SK-N-DZ (cell line): ENCODE measurements around the gene DENND5B.
"Not testable (repeated sequence)": the region's sequence is repeated elsewhere in the genome, so short reads cannot be mapped to it uniquely, and the experiment has no call there.

Experiments used
- DNase-seq: peaks from one replicate; pipeline ENCODE4 v3.0.0-alpha.2; 2015; ENCODE audit warnings: low spot score

The DENND5B gene

DNA sequence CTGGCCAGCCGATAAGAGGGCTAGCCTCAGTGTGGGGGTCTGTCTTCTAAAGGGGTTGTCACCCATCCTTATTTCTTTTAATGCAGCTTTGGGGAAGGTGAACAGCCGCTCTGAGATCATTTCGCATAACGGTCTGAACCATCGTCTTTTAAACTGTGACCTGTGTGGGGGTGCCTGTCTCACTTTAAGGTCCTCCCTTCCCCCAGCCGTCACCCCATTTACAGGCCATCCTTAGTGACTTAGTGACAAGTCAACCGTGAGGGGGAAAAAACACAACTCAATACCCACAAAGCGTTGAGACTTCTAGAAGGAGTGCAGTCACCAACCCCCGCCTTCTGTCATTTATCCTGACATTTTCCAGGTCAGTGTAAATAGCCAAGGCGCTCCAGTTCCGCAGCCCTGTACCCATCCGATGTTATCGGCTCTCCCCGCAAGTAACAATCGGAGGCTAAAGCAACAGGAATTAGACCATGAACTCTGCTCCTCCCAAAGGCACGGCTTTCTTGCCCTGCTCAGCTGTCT, 505 bp upstream of the DENND5B start:
- peak; percentile 96 for DNase-seq

DNA sequence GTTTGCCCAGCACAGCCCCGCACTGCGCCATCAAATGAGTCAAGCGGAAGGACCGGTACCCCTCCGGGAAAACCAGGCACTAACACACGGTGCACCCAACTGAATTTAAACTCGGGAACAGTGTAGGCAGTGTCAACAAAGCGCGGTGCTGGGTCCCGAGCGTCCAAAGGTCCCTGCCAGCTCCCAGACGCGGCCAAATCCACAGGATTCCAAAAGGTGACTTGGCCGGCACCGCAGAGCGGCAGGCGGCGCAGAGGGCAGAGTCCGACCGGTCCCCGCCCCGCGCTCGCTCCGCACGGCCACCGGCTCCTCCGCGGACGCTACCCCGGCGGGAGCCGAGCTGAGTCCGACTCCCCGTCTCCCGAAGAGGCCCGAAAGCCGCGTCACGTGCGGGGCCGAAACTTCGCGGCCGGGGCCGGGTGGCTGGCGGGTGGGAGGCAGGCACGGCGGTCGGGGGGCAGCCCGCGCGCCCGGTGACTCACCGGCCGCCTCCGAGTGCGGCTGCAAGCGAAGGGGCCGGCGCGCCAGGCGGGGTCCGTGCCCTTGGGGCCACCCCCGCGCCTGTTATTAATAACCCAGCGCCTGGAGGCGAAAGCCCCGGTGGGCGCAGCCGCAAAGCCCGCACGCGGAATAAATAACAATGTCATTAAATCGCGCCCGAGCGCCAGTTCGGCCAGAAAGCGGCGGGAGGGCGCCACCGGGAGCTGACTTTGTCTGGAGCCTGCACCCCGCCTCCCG, 863 bp downstream of the DENND5B start:
- peak; percentile 52 for DNase-seq

DNA sequence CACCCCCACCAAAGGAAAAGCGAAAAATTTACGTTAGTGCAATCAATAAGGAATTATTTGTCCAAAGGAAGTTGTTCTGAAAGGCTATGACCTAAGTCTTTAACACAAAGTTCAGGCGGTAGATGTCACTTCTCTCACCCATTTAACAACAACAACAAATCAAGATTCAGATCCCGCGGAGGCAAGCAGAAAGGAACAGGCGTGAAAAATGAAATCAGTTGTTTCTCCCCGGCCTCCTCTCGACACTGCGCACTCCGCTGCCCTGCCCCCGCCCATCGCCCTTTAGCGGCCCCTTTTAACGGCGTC, 1.4 kb downstream of the DENND5B start:
- no peak for DNase-seq

DNA sequence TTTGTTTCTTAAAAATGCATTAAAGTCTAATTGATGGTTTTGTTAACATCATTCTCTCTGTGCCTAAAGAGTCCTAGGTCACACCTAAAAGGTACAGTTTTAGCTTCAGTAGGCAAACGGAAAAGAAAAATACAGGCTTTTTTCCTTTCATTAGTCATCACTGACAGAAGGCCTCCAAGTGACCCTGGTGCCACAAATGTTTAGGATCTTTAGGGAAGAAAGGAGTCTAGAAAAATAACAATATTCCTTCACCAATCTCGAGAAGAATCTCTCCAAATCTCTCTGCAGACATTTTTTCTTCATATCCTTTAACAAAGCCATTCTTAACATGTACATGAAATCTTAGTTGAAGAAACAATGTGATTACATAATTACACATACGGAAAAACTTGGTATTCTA, 2.0 kb downstream of the DENND5B start:
- DNase-seq: no peak

DNA sequence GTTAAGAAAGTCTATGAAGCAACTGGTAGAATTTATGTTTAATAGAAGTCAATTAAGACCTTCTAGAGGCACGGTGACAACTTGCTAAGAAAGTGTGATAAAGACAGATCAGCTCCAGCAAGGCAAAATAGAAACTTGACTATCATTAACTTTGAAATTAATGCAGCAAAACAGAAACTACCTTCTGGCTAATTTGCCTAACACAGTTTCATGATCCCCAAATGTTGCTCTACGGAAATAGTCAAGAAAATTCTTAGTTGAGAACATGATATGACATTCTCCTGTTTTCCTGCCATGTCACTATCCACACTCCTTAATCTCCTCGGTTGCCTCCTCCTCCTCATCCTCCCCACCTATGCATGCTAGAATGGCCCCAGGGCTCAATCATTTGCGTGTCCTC, 4.2 kb downstream of the DENND5B start:
- no peak for DNase-seq

DNA sequence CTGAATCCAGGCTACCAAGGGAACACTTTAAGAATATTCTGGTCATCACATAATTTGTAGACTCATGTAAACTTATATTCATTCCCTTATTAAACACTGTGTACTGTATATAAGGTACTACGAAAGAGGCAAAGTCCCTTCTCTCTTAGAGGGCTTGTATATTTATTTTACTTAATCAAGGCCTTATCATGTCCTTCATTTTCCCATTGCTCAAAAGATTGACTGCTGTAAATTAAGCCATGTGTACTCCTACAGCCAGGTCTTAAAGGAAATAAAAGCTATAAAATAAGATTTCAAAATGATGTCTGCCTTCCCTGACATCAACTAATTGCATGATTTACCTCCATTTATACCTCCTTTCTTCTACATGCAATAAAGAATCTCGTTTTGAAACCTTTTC, 5.0 kb downstream of the DENND5B start:
- DNase-seq: no peak

DNA sequence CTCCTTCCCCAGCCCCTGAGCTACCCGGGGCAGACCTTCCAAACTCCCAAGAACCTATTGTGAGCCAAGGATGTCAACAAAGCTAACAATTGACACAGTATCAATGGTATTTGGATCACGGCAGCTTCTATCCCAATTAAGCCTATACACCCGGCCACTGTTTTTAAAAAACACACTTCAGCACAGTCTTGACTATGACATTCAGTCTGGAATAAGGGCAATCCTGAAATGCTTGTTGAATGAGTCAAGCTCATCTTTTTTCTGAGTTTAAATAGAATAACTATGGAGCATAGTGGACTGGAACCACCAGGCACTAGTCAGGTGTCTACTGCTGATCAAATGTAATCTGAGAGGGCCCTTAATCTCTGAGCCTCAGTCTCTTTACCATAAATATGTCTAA, 5.7 kb downstream of the DENND5B start:
- no peak for DNase-seq

DNA sequence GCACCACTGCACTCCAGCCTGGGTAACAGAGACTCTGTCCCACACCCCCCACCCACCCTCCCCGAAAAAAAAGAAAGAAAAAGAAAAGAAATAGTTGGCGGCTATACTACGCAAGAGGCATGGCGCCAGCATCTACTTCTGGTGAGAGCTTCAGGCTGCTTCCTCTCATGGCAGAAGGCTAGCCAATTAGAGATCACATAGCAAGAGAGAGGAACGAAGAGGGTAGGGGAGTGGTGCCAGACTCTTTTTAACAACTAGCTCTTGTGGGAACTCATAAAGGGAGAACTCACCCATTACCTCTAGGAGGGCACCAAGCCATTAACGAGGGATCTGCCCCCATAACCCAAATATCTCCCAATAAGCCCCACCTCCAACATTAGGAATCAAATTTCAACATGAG, 6.2 kb downstream of the DENND5B start:
- no peak for DNase-seq

DNA sequence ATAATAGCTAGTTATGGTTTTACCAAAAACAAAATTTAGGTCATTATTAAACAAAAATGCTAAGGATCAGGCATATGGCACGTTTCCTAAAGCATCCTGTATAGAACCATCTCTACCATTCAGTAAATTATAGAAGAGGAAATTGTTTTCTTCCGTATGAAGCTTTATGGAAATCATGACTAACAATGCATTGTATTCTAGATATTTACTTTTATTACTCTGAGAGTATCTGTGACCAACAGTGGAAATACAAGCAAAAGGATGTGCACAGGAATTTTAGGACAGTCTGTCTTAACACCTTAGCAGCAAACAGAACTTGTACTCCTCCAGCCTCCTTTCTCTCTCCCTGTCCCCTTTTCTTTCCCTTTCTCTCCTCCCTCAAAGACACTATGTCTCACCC, 7.1 kb downstream of the DENND5B start:
- no peak for DNase-seq

DNA sequence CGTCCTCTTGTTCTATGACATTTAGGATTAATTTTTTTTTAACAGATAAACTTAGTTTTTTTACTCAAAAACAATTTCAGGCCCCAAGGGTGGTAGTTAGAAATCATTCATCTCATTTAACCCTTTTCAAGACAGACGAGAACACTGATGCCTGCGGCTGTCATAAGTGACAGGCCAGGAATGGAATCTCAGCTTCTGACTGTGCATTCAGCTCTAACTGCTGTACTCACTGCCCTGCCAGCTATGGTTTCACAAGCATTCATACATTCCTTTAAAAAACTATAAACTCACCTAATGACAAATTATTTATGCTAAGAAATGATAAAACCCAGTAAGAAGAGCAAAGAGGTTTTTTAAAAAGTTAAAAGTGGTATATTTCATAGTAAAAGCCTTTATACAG, 8.8 kb downstream of the DENND5B start:
- no peak for DNase-seq

DNA sequence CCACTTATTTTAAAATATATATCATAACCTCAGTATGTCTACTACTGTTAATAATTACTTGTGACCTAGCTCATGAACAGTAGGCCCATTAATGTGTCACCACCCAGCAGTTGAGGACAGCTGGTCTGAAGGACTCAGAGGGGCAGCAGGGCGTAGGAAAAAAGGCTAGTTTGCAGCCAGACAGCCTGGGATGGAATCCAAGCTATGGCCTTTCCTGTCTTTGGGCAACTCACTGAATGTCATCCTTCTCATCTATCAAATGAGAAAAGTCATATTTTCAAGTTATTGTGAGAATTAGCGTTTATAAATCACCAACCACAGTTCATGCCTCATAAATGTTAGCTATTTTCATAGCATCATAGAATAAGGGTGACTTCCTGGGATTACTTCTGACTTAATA, 12.3 kb downstream of the DENND5B start:
- DNase-seq: no peak

DNA sequence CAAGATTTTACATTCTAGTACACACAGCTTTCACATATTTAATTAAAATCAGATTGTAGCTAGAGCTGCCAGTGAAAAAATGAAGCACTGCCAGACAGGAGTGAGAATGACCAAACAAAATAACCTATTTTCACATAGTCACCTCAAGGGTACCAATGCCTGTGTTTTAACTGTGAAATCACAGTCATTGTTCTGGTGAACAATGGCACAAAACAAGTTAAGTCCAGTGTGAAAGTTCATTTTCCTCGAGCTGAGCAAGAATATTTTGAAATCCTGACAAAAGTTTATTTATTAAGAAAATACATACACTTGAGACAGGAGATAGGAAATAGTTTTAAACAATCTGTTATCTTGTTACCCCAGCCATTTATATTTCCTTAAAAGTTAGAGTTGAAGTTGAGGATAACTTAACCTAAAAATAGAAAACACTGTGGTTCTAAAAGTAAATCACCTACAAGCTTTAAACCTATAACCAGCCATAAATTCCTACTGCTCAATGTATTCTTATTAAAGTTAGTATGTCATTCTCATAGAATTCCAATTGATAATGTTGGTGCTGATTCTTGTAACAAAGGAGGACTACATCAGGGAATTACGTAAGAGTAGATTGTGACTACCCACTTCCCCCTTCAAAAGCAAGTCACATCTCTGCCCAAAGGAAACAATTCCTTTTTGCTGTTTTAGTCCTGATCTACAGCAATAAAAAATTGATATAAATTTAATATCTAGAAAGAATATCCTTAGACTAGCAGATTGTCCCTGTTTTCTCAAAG, 15.9 kb downstream of the DENND5B start:
- DNase-seq: no peak

DNA sequence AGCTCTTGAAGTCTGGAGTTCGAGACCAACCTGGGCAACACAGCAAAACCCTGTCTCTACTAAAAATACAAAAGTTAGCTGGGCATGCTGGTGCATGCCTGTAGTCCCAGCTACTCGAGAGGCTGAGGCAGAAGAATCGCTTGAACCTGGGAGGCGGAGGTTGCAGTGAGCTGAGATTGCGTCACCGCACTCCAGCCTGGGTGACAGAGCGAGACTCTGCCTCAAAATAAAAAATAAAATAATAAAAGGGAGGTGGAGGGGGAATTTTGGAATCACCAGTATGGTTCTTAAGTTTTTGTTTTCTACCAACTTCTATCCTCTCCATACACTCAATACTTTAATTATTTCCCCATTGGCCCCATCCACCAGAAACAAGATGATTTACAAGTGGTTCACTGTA, 16.6 kb downstream of the DENND5B start:
- not testable (repeated sequence) for DNase-seq

DNA sequence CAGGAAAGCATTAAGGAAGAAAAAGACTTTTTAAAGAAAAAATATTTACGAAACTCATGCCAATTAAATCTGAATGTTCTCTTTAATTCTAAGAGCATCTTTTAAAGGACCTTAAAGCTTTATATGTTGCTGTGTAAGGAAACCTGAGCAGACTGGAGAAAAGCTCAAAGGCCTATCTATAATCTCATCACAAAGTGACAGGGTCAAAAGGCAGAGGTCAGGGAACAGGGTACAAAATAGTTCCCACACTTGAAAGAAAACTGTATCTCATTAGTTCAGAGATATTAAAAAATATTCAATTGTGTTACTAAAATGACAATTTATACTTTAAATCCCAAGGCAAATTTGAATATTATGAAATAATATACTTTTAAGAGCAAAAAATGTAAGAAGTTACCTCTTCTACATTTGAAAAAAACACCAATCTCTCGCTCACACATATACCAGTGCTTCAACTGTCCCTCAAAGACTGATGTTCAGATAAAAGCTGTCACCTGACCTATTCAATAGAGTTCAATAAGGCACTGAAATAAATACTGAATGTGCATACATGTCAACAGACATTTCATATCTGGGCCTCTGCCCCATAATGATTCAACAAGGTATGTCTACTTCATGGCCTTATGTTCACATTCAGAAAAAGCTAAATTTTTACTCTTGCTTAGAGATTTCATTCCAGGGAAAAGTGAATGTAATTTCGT, 17.9 kb downstream of the DENND5B start:
- DNase-seq: no peak

DNA sequence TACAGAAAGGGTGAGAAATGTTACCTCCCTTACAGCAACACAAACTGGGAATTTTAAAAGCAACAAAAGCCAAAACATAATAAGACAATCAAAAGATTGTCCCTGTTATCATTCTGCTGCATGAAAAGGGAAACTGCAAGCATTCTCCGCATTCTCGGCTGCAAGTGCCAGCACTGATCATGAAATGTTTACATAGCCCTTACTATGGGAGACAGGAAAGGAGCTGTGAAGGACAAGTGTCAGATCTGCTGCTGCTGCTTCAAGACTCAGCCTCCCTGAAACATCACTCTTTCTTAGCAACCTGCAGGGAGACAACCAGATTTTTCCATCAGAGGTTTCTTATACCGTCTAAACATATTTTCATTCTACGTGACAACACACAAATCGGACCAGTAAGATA, 20.1 kb downstream of the DENND5B start:
- no peak for DNase-seq

DNA sequence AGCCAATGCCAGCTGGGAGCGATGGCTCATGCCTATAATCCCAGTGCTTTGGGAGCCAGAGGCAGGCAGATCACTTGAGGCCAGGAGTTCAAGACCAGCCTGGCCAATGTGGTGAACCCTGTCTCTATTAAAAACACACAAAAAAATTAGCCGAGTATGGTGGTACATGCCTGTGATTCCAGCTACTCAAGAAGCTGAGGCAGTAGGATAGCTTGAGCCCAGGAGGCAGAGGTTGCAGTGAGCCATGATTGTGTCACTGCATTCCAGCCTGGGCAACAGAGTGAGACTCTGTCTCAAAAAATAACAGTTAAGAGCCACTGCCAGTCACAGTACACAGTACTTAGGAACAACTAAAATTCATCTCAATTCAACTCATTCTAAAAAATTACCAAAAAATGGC, 21.4 kb downstream of the DENND5B start:
- DNase-seq: not testable (repeated sequence)

DNA sequence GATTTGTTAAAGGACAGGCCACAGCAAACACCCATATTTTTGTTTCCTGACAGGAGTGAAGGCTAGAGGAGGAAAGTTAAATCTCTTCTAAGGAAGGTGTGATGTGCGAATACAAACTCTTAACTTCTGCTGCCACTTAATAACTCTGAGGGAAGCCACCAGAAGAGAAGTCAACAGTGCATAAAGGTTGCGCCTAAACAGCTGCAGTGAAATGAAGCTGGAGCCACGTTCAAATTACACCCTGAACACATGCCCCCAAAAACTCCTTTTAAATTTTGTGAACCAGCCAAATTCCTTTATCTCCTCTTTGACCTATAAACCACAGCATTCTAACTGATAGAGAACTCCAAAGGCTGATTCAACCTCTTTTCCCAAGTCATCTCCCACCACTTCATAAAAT, 22.4 kb downstream of the DENND5B start:
- DNase-seq: no peak

DNA sequence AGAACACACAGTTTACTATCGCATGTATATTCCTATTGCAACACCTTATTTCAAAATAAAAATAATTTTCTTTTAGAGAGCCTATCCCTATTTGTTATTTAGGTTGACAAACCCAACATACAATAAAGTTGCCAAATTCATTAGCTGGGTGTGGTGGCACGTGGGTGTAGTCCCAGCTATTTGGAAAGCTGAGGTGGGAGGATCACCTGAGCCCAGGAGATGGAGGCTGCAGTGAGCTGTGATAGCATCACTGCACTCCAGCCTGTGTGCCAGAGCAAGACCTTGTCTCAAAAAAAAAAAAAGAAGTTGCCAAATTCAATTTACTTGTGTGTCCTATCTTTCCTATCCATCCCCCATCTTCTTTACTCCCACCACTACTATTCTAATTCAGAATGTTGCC, 23.9 kb downstream of the DENND5B start:
- DNase-seq: peak; percentile 36

DNA sequence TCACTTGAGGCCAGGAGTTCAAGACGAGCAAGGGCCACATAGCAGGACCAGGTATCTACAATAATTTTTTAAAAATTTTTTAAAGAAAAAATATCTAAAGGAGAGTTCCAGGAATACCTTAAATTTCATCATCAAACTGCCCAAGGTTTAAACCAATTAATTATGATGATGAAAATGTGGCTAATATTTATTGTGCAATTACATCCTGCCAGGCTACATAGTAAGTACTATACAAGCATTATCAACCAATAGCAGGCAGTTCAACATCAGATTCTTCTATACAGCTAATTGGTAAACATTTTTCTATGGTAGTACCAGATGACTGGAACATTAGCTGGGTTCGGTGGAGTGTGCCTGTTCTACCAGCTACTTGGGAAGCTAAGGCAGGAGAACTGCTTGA, 24.4 kb downstream of the DENND5B start:
- DNase-seq: no peak

DNA sequence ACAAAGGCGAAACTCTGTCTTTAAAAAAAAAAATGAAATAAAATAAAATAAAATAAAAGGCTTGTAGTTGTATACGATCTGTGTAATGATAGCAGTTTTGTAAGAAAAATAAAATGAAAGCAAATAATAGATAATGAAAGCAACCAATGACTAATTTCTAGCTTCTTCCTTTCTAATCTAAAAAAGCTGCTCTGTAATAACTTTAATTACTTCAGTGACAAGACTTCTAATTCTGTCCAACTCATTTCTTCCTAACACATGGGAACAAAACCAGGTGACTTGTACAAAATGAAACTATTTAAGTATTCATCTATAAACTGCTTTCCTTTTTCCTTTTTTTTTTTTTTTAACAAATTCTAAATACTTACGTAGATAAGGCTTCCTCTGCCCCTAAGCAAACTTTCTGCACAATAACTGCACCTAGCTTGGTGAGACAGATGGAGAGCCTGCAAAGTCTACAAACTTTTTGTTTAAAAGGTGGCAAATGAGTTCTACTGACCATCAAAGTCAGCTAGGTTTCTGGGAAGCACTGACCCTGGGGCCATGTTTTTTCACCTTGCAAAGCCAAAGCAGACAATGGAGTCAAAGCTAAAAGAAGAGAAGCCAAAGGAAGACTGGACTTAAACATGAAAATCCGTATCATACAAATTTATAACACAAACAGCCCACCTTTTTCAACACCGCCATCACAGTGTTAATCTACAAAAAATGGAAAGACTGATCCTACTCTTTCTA, 28.2 kb downstream of the DENND5B start:
- no peak for DNase-seq

DNA sequence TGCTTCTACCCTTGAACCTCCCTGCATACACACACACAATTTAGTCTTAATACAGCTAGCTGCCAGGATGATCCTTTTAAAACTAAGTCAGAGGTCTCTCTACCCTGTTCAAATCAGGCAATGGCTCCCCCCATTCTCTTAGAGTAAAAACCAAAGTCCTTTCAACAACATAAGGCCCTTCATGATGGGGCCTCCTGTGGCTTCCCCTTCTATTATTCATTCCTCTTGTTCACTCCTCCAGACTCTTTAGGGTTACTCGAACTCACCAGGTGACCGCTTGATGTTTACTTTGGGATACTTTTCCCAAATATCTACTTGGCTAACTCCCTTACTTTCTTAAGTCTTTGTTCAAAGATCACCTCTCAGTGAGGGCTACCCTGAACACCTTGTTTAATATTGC, 30.4 kb downstream of the DENND5B start:
- DNase-seq: no peak

DNA sequence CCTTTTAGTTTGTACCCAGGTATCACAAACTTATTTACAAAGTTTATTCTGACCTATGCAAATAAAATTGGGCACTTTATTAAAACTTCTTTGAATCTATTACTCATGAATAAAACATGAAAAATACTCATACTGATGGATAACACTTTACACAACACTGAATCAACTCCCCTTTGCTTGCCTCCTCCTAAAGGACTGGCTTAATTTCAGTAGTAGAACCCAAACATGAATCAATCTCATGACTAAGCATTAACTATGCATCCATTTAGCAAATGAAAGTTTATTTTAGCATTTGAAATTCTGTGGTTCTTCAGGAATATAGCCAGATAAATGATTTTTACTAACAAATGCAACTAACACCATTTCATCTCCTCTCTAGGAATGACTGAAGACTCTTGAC, 32.4 kb downstream of the DENND5B start:
- no peak for DNase-seq
